Adrenal gland (tissue), 12 donors: ENCODE data around the gene ANKRD40CL. TPM values are rescaled to one million over a fixed set of nuclear protein-coding genes. Genes with fewer than 3 reads are reported as not detected.
A peak's percentile ranks its signal among the peaks of the same experiment; 100 is the strongest.

Experiments
- DNase-seq, 7 donors: peaks; one replicate each; pipeline ENCODE4 v3.0.0-alpha.2; 2019 to 2020
- H3K27ac ChIP-seq, 5 donors: fragments of 200-600 bp; sonication (generic) in 4 of 5; 1 replicate in 3 of 5; 2 replicates in 2 of 5; pipeline versions ENCODE4 v1.5.1 to v1.8.0; 2016 to 2020; ENCODE audit warnings: mild to moderate bottlenecking in 1 of 5
- H3K27me3 ChIP-seq: fragments of 200-600 bp; 2 replicates; pipeline ENCODE4 v1.8.0; 2021
- H3K36me3 ChIP-seq, 2 donors: fragments of 200-600 bp; replicated peaks in 1 of 2; 1 replicate in 1 of 2; 2 replicates in 1 of 2; pipeline versions ENCODE4 v1.5.1 to v1.8.0; 2018 to 2022
- H3K4me1 ChIP-seq, 2 donors: fragments of 200-600 bp; replicated peaks in 1 of 2; 1 replicate in 1 of 2; 2 replicates in 1 of 2; pipeline versions ENCODE4 v1.5.1 to v1.8.0; 2018 to 2021
- H3K4me3 ChIP-seq, 4 donors: fragments of 200-600 bp; sonication (generic) in 3 of 4; one replicate each; pipeline ENCODE4 v1.5.1; 2016 to 2018
- H3K9me3 ChIP-seq, 3 donors: fragments of 200-600 bp; sonication (generic) in 1 of 3; replicated peaks in 1 of 3; 1 replicate in 2 of 3; 2 replicates in 1 of 3; pipeline versions ENCODE4 v1.5.1 to v1.8.0; 2016 to 2021
- POLR2A ChIP-seq, 2 donors: fragments of 450-650 bp; IDR thresholded peaks; one replicate each; pipeline ENCODE4 v1.6.1; 2017; ENCODE audit warnings: antibody characterized with exemption in 2 of 2, mild to moderate bottlenecking in 2 of 2, moderate library complexity in 1 of 2
- WGBS, 4 donors: extraction: QIAGEN DNeasy Blood & Tissue Kit in 2 of 4; methylation state at CpG; one replicate each; pipeline versions ENCODE4 v1.1.5 to v1.1.7; 2013 to 2017; 5-methylcytosine and 5-hydroxymethylcytosine counted together
- intact Hi-C, 2 donors: fragments of 100-400 bp; cut with DNase I; formaldehyde crosslinking; loops; one replicate each; pipeline versions ENCODE4 v1.14.1 to v1.15.0; 2022 to 2023
- polyA plus RNA-seq, 3 donors: library from polyadenylated mRNA; stranded (reverse); fragments of 200-250 nt in 2 of 3; fragments of 350-450 nt in 1 of 3; fragmentation: Illumina TruSeq in 1 of 3; extraction: RNeasy Lipid Tissue Mini Kit (QIAGEN cat#74804) in 1 of 3; gene quantifications; one replicate each; pipeline ENCODE4 v1.2.3, GENCODE V29; 2013 to 2014
- total RNA-seq, 9 donors: library from RNA; depleted of rRNA in 4 of 9; stranded (reverse); fragments of >200 nt in 4 of 9; fragments of 120-200 nt in 1 of 9; fragmentation: NEBNext Ultra II Directional in 1 of 9; extraction: Animal tissue kit (Norgen Biotek cat#: 25700) in 1 of 9; gene quantifications; one replicate each; pipeline versions ENCODE4 v1.1.0 to v1.2.4, GENCODE V29; 2013 to 2023
- TF ChIP-seq, protein P1 (sequence below), 6 experiments: fragments of 450-650 bp in 4 of 6; fragments of 200-600 bp in 2 of 6; sonication (generic) in 1 of 6; IDR thresholded peaks; 1 replicate in 5 of 6; 2 replicates in 1 of 6; pipeline versions ENCODE4 v1.5.1 to v1.8.0; 2016 to 2021; ENCODE audit warnings: antibody characterized with exemption in 6 of 6, mild to moderate bottlenecking in 2 of 6, moderate library complexity in 1 of 6
- donor health status: healthy with polysubstance abuse.
- donor health status: Bipolar disorder and iron deficiency.
- donor health status: DM: yes; HTN: yes; CAD: no.
- donor health status: DM: no; HTN: no; CAD: no.
- donor health status: DM: no; HTN: no; CAD: no.
- donor health status: DM: yes; HTN: yes; CAD: no.

Gene ANKRD40CL
- total and polyA plus RNA-seq, 12 donors: not detected

- intact Hi-C loops: no loop called here
- H3K4me3 ChIP-seq: no peak overlapping the region
- WGBS, 4 donors: 77 to 81% (median 79%) methylated on average over 11 of the region's 11 CpGs
- H3K27ac ChIP-seq: no peak overlapping the region
- H3K27me3 ChIP-seq: no peaks in the 10 kb centered on the region
- no peaks in the 10 kb centered on the region for H3K4me1 ChIP-seq
- no peaks in the 10 kb centered on the region for H3K36me3 ChIP-seq
- no peak for TF ChIP-seq POLR2A (IDR thresholded peaks at IDR 0.05)
- TF ChIP-seq, protein P1, sequence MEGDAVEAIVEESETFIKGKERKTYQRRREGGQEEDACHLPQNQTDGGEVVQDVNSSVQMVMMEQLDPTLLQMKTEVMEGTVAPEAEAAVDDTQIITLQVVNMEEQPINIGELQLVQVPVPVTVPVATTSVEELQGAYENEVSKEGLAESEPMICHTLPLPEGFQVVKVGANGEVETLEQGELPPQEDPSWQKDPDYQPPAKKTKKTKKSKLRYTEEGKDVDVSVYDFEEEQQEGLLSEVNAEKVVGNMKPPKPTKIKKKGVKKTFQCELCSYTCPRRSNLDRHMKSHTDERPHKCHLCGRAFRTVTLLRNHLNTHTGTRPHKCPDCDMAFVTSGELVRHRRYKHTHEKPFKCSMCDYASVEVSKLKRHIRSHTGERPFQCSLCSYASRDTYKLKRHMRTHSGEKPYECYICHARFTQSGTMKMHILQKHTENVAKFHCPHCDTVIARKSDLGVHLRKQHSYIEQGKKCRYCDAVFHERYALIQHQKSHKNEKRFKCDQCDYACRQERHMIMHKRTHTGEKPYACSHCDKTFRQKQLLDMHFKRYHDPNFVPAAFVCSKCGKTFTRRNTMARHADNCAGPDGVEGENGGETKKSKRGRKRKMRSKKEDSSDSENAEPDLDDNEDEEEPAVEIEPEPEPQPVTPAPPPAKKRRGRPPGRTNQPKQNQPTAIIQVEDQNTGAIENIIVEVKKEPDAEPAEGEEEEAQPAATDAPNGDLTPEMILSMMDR (IDR thresholded peaks at IDR 0.05): no peak
- no peak for DNase-seq
- no peaks in the 10 kb centered on the region for H3K9me3 ChIP-seq
These were observed 30.0 kb upstream of the ANKRD40CL start for GRCh38 chr17:50797135-50797810.

- WGBS, 4 donors: 86 to 96% (median 93%) methylated on average over 6 of the region's 6 CpGs
- Histone ChIP-seq H3K4me3 (no peak overlapping the region), H3K27me3 (no peaks in the 10 kb centered on the region), H3K27ac (no peak overlapping the region), H3K9me3 (no peaks in the 10 kb centered on the region), H3K36me3 (no peaks in the 10 kb centered on the region), H3K4me1 (no peaks in the 10 kb centered on the region)
- DNase-seq: no peak
- no peak for TF ChIP-seq POLR2A (IDR thresholded peaks at IDR 0.05)
- intact Hi-C loops: no loop called here
These were observed 27.0 kb upstream of the ANKRD40CL start for GRCh38 chr17:50794361-50794760.

GRCh38 chr17:50793007-50793406 lies 25.7 kb upstream of the ANKRD40CL start:
- TF ChIP-seq POLR2A (IDR thresholded peaks at IDR 0.05): no peak
- TF ChIP-seq, protein P1 (IDR thresholded peaks at IDR 0.05): no peak
- H3K4me3 ChIP-seq: no peak overlapping the region
- H3K27ac ChIP-seq: no peak overlapping the region
- 88 to 93% (median 90%) methylated on average over 7 to 8 of the region's 8 CpGs for WGBS, 4 donors
- no peaks in the 10 kb centered on the region for H3K27me3 ChIP-seq
- H3K9me3 ChIP-seq: no peaks in the 10 kb centered on the region
- DNase-seq: no peak
- no peaks in the 10 kb centered on the region for H3K36me3 ChIP-seq
- intact Hi-C loops: no loop called here
- no peaks in the 10 kb centered on the region for H3K4me1 ChIP-seq

GRCh38 chr17:50792132-50792531 lies 24.8 kb upstream of the ANKRD40CL start:
- H3K27ac ChIP-seq: no peak overlapping the region
- TF ChIP-seq, protein P1 (IDR thresholded peaks at IDR 0.05): no peak
- no peak for TF ChIP-seq POLR2A (IDR thresholded peaks at IDR 0.05)
- WGBS, 4 donors: 87 to 100% (median 94%) methylated on average over 7 of the region's 7 CpGs
- intact Hi-C loops: no loop called here
- no peaks in the 10 kb centered on the region for H3K4me1 ChIP-seq
- H3K27me3 ChIP-seq: no peaks in the 10 kb centered on the region
- no peaks in the 10 kb centered on the region for H3K36me3 ChIP-seq
- no peak overlapping the region for H3K4me3 ChIP-seq
- no peaks in the 10 kb centered on the region for H3K9me3 ChIP-seq
- DNase-seq: no peak

DNA sequence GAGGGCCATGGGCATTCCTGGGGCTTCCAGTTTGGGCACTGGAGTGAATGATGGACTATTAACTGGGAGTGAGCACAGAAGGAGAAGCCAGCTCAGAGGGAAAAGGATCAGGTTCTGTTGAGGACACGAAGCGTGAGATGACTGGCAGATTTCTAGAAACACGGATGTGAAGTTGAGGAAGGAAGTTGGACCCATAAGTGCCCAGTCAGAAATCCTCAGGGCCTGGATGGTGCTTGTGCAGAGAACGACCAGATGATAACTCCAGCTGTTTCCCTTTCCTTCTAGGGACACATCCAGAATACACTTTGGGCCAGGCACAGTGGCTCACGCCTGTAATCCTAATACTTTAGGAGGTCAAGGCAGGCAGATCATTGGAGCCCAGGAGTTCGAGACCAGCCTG lies 23.3 kb upstream of the ANKRD40CL start:
- no peaks in the 10 kb centered on the region for H3K36me3 ChIP-seq
- H3K9me3 ChIP-seq: no peaks in the 10 kb centered on the region
- H3K27ac ChIP-seq: no peak overlapping the region
- intact Hi-C loops: no loop called here
- peak in 1 of 7 donors; percentile 53 for DNase-seq
- no peaks in the 10 kb centered on the region for H3K4me1 ChIP-seq
- H3K27me3 ChIP-seq: no peaks in the 10 kb centered on the region
- 64 to 76% (median 69%) methylated on average over 6 of the region's 6 CpGs for WGBS, 4 donors
- H3K4me3 ChIP-seq: no peak overlapping the region
- TF ChIP-seq POLR2A (IDR thresholded peaks at IDR 0.05): no peak
- TF ChIP-seq, protein P1 (IDR thresholded peaks at IDR 0.05): no peak
